Measurements from ENCODE around the gene TNFSF10. TPM values are rescaled to one million over a fixed set of nuclear protein-coding genes. Genes with fewer than 3 reads are reported as not detected.
"Not testable (repeated sequence)": the region's sequence is repeated elsewhere in the genome, so short reads cannot be mapped to it uniquely, and the experiment has no call there.

Gene TNFSF10
- 10 to 100 TPM; 30.3 to 44.0 TPM for total RNA-seq

DNA sequence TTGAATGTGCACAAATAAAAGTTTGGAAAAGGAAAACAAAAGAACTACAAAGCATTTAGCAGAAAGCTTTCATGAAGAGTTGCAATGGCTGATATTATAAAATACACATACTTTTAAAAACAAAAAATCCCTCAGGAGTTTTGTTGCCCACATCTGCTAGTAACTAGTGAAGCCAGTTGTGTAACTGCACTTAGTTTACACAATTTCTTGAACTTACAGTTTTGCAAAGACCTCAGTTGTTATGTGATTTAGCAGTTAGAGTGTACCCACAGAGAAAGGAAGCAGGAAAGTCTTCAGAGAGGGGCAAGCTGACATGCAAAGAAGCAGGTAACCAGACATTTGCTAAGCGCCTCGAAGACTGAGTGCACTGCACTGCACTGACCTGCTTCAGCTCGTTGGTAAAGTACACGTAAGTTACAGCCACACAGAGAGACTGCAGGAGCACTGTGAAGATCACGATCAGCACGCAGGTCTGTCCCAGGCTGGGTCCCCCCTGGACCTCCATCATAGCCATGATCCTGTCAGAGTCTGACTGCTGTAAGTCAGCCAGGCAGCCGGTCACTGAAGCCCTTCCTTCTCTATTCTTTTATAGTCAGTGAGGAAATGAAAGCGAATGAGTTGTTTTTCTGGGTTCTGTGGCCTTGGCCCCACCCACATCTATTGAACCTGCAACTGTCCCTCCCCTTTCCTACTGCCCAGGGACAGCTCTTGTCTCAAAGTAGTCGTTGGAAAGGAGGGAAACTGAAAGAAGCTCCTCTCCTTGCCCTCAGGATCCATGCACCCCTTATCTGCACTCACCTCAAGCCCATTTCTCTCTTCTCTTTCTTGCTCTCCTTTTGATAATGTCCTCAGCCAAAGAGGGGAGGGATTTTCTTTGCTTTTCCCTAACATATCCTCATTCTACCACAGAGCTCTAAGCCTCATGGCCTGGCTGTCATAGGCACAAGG lies at the start of gene TNFSF10:
Gene TNFSF10, minus strand, starts transcription at position 560 of the 948 bp plus-strand sequence. Its CDS starts 46 bp downstream, at position 514.
- peaks cover 6 to 7% of the 10 kb centered on the region in 2 donors for H3K36me3 Mint-ChIP-seq (ENCODE audit: insufficient read depth in 2 of 2)
- H3K9me3 Mint-ChIP-seq: no peaks in the 10 kb centered on the region
- peak; percentile 77 to 86 for ATAC-seq (replicated peaks in 1 of 2)
- H3K27ac Mint-ChIP-seq: peak within 1 kb of the TSS; percentile 70
- peak within 1 kb of the TSS; percentile 87 to 97 for H3K4me3 Mint-ChIP-seq
- H3K27me3 Mint-ChIP-seq (ENCODE audit: low read depth): no peaks in the 10 kb centered on the region
- peaks cover 49% of the 10 kb centered on the region for H3K4me1 Mint-ChIP-seq (ENCODE audit: low read depth)
- DNase-seq: peak; percentile 72 to 74

DNA sequence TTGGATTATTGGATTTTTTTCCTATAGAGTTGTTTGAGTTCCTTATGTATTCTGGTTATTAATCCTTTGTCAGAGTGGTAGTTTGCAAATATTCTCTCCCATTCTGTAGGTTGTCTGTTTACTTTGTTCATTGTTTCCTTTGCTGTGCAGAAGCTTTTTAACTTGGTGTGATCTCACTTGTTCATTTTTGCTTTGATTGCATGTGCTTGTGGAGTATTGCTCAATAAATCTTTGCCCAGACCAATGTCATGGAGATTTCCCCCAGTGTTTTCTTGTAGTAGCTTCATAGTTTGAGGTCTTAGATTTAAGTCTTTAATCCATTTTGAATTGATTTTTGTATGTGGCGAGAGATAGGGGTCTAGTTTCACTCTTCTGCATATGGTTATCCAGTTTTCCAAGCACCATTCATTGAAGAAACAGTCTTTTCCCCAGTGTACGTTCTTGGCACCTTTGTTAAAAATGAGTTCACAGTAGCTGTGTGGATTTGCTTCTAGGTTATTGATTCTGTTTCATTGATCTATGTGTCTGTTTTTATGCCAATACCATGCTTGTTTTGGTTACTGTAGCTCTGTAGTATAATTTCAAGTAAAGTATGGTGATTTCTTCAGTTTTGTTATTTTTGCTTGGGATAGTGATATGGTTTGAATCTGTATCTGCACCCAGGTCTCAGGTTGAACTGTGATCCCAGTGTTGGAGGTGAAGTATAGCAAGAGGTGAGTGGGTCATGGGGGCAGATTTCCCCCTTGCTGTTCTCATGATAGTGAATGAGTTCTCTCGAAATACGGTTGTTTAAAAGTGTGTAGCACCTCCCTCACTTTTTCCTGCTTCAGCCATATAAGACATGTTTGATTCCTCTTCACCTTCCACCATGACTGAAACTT lies 46.1 kb upstream of the TNFSF10 start:
- Mint-ChIP-seq H3K36me3 (ENCODE audit: insufficient read depth in 2 of 2) (peaks cover 9 to 15% of the 10 kb centered on the region in 2 donors), H3K4me1 (ENCODE audit: low read depth) (peaks cover 14% of the 10 kb centered on the region), H3K27me3 (ENCODE audit: low read depth) (peaks cover 8% of the 10 kb centered on the region), H3K4me3 (no peak overlapping the region), H3K9me3 (peaks cover 7% of the 10 kb centered on the region in 2 donors), H3K27ac (peak overlapping the region; percentile 8)
- ATAC-seq (replicated peaks in 1 of 2): no peak
- no peak for DNase-seq

- Mint-ChIP-seq H3K27me3 (ENCODE audit: low read depth) (peaks cover 8% of the 10 kb centered on the region), H3K9me3 (peaks cover 7% of the 10 kb centered on the region in 2 donors), H3K4me3 (no peak overlapping the region), H3K4me1 (ENCODE audit: low read depth) (peaks cover 19% of the 10 kb centered on the region), H3K27ac (no peak overlapping the region), H3K36me3 (ENCODE audit: insufficient read depth in 2 of 2) (peaks cover 9 to 15% of the 10 kb centered on the region in 2 donors)
- no peak for ATAC-seq (replicated peaks in 1 of 2)
- DNase-seq: no peak
Measured at GRCh38 chr3:172568701-172569100, 45.5 kb upstream of the TNFSF10 start.

DNA sequence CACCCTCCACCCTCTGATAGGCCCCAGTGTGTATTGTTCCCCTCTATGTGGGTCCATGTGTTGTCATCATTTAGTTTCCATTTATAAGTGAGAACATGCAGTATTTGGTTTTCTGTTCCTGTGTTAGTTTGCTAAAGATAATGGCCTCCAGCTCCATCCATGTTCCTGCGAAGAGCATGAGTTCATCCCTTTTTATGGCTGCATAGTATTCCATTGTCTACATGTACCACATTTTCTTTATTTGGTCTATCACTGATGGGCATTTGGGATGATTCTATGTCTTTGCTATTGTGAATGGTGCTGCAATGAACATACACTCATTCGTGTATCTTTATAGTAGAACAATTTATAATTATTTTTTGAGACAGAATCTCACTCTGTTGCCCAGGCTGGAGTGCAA lies 43.6 kb upstream of the TNFSF10 start:
- not testable (repeated sequence) for H3K9me3 Mint-ChIP-seq; H3K4me3 Mint-ChIP-seq; DNase-seq; H3K27me3 Mint-ChIP-seq (ENCODE audit: low read depth); H3K27ac Mint-ChIP-seq; ATAC-seq (replicated peaks in 1 of 2)
- Mint-ChIP-seq H3K36me3 (ENCODE audit: insufficient read depth in 2 of 2) (peaks cover 9 to 15% of the 10 kb centered on the region in 2 donors), H3K4me1 (ENCODE audit: low read depth) (peaks cover 38% of the 10 kb centered on the region)

- ATAC-seq (replicated peaks in 1 of 2): no peak
- H3K4me3 Mint-ChIP-seq: no peak overlapping the region
- H3K27me3 Mint-ChIP-seq (ENCODE audit: low read depth): peaks cover 8% of the 10 kb centered on the region
- DNase-seq: no peak
- peaks cover 6 to 8% of the 10 kb centered on the region in 2 donors for H3K36me3 Mint-ChIP-seq (ENCODE audit: insufficient read depth in 2 of 2)
- H3K27ac Mint-ChIP-seq: no peak overlapping the region
- H3K4me1 Mint-ChIP-seq (ENCODE audit: low read depth): peaks cover 40% of the 10 kb centered on the region
- H3K9me3 Mint-ChIP-seq: peaks cover 7% of the 10 kb centered on the region in 2 donors
Measured at GRCh38 chr3:172564499-172564898, 41.3 kb upstream of the TNFSF10 start.

DNA sequence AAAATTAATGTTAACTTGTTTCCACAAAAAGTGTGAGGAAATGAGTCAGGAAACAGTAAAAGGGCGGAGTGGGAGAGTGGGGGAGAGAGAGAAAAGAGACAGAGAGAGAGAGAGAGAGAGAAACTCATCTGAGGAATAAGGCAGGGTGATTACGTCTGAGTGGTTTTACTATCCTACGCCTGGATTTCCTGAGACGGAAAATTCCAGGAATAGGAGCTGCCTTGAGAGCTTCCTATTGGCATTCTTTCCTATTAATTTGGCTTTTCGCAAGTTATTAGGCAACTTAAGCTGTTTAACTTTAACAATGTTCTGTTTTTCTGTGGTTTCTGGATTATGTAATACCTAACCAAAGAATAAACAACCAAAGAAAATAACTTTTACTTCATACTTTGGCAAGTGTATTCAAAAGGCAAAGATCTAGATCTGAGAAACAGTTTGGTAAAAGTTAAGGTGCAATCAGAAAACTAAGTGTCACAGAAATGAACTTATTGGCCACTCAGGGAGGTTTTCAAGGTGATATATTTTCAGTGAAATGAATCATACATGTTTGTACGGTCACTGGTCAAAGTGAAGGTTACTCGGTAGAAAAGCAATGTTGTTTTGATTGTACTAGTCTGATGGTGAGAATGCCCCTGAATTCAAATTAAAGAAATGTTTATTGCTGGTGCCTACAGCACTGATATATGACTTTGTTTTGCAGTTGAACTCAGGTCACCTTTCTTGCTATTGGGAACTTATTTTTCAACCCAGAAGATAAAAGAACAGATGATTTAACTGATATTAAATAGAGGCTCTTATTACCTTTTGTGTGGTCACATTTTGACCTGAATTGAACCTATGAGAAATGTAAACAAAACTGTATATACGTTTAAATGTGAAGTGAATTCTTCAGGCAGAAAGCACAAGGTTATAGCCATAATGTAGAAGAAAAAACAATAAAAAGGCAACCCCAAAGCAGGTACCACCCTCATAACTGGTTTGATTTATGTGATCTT lies 39.9 kb upstream of the TNFSF10 start:
- H3K36me3 Mint-ChIP-seq (ENCODE audit: insufficient read depth in 2 of 2): peaks cover under 1 to 3% of the 10 kb centered on the region in 2 donors
- H3K4me3 Mint-ChIP-seq: peak overlapping the region; percentile 61 to 90
- peaks cover 37% of the 10 kb centered on the region for H3K4me1 Mint-ChIP-seq (ENCODE audit: low read depth)
- peaks cover 1 to 3% of the 10 kb centered on the region in 2 donors for H3K9me3 Mint-ChIP-seq
- peaks cover 5% of the 10 kb centered on the region for H3K27me3 Mint-ChIP-seq (ENCODE audit: low read depth)
- H3K27ac Mint-ChIP-seq: peak overlapping the region; percentile 89
- DNase-seq (peak; percentile 49 to 51), ATAC-seq (replicated peaks in 1 of 2) (peak; percentile 75 to 76)

DNA sequence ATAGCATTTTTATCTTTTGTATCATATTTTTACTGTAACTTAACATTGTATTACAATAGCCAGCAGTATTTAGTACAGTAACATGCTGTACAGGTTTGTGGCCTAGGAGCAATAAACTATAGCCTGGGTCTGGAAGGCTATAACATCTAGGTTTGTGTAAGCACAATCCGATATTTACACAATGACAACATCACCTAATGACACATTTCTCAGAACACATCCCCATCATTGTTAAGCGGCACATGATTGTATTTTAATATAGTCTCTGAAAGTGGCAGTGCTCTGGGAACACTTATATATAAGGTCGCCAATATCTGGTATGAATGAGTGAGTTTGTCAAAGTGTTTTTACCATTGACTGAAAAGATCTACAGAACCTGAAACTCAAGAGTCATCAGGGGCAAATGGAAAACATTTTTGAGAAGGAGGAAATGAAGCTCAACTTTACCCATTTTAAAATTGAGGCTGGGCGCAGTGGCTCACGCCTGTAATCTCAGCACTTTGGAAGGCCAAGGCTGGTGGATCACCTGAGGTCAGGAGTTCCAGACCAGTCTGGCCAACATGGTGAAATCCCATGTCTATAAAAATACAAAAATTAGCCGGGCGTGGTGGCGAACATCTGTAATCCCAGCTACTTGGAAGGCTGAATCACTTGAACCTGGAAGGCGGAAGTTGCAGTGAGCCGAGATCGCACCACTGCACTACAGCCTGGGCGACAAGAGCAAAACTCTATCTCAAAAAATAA lies 38.8 kb upstream of the TNFSF10 start:
- Mint-ChIP-seq H3K27me3 (ENCODE audit: low read depth) (no peaks in the 10 kb centered on the region), H3K36me3 (ENCODE audit: insufficient read depth in 2 of 2) (no peaks in the 10 kb centered on the region), H3K27ac (peak overlapping the region; percentile 99), H3K9me3 (no peaks in the 10 kb centered on the region), H3K4me3 (peak overlapping the region; percentile 86 to 90), H3K4me1 (ENCODE audit: low read depth) (peaks cover 45% of the 10 kb centered on the region)
- DNase-seq (peak; percentile 27 to 38), ATAC-seq (replicated peaks in 1 of 2) (peak; percentile 76 to 80)

DNA sequence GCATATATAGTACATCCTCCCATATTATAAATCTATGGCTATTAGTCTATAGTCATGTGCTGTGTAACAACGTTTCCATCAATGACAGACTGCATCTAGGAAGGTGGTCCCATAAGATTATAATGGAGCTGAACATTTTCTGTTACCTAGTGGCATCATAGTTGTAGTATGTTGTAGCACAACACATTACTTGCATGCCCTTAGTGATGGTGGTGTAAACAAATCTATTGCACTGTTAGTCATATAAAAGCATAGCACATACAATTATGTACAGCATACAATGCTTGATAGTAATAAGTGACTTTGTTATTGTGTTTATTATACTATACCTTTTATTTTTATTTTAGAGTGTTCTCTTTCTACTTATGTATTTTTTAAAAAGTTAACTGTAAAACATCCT lies 37.4 kb upstream of the TNFSF10 start:
- ATAC-seq (replicated peaks in 1 of 2): no peak
- Mint-ChIP-seq H3K4me3 (no peak overlapping the region), H3K4me1 (ENCODE audit: low read depth) (peaks cover 49% of the 10 kb centered on the region), H3K36me3 (ENCODE audit: insufficient read depth in 2 of 2) (no peaks in the 10 kb centered on the region), H3K27ac (no peak overlapping the region), H3K27me3 (ENCODE audit: low read depth) (no peaks in the 10 kb centered on the region), H3K9me3 (no peaks in the 10 kb centered on the region)
- no peak for DNase-seq

GRCh38 chr3:172560026-172560425 lies 36.8 kb upstream of the TNFSF10 start:
- DNase-seq (no peak), ATAC-seq (replicated peaks in 1 of 2) (no peak)
- H3K27me3 Mint-ChIP-seq (ENCODE audit: low read depth): no peaks in the 10 kb centered on the region
- no peaks in the 10 kb centered on the region for H3K9me3 Mint-ChIP-seq
- no peak overlapping the region for H3K27ac Mint-ChIP-seq
- H3K36me3 Mint-ChIP-seq (ENCODE audit: insufficient read depth in 2 of 2): no peaks in the 10 kb centered on the region
- H3K4me3 Mint-ChIP-seq: no peak overlapping the region
- peaks cover 49% of the 10 kb centered on the region for H3K4me1 Mint-ChIP-seq (ENCODE audit: low read depth)

GRCh38 chr3:172559020-172559419 lies 35.8 kb upstream of the TNFSF10 start:
- peaks cover 48% of the 10 kb centered on the region for H3K4me1 Mint-ChIP-seq (ENCODE audit: low read depth)
- no peaks in the 10 kb centered on the region for H3K27me3 Mint-ChIP-seq (ENCODE audit: low read depth)
- no peak overlapping the region for H3K27ac Mint-ChIP-seq
- DNase-seq (no peak), ATAC-seq (replicated peaks in 1 of 2) (no peak)
- no peaks in the 10 kb centered on the region for H3K9me3 Mint-ChIP-seq
- no peak overlapping the region for H3K4me3 Mint-ChIP-seq
- no peaks in the 10 kb centered on the region for H3K36me3 Mint-ChIP-seq (ENCODE audit: insufficient read depth in 2 of 2)

DNA sequence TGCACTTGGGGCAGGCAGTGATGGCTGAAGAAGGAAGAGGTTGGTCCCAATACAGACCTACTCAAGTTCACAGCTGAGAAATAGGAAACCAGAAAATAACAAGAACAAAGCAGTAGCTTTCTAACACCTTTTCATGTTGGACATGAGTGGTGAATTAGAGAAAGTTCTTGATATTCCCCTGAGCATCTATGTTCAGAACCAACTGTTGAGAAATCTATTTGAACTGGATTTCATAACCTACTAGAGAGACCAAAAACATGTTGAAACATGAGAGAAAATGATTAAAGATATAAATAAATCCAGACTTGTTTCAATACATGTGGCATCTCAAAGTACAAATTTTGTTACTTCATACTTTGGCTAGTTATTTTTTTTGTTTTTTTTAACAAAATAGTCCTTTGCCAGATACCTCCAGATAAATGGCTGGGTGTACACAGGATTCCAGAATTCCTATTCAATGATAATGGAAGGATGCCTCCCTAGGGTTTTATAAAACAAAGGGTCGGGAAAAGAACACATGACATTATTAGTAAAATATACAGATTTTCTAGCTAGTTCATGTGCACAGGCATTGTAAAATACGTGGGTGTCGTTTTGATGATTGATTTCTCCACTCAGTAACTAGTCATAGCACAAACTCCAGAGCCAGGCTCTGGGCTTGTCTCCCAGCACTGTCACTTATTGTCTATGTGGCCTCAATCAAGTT lies 34.4 kb upstream of the TNFSF10 start:
- H3K4me1 Mint-ChIP-seq (ENCODE audit: low read depth): peaks cover 42% of the 10 kb centered on the region
- ATAC-seq (replicated peaks in 1 of 2) (peak; percentile 48), DNase-seq (peak in 1 of 2 donors; percentile 24)
- H3K27me3 Mint-ChIP-seq (ENCODE audit: low read depth): no peaks in the 10 kb centered on the region
- H3K4me3 Mint-ChIP-seq: no peak overlapping the region
- H3K36me3 Mint-ChIP-seq (ENCODE audit: insufficient read depth in 2 of 2): no peaks in the 10 kb centered on the region
- no peak overlapping the region for H3K27ac Mint-ChIP-seq
- H3K9me3 Mint-ChIP-seq: no peaks in the 10 kb centered on the region
